Transverse colon (tissue), 4 donors: Measurements from ENCODE around the gene SLC40A1. TPM values are rescaled to one million over a fixed set of nuclear protein-coding genes. Genes with fewer than 3 reads are reported as not detected.

Source experiments
- DNase-seq: peaks from one replicate; pipeline ENCODE4 v3.0.0-alpha.2; 2019
- H3K27ac ChIP-seq, 4 donors: fragments of 200-600 bp; sonication (generic); 2 replicates each; pipeline ENCODE4 v1.5.1; 2016 to 2018; ENCODE audit warnings: inconsistent platforms in 4 of 4
- H3K27me3 ChIP-seq: fragments of 200-600 bp; sonication (generic); 2 replicates; pipeline ENCODE4 v1.5.1; 2017; ENCODE audit warnings: inconsistent platforms
- H3K36me3 ChIP-seq, 4 donors: fragments of 200-600 bp; sonication (generic); 2 replicates each; pipeline ENCODE4 v1.5.1; 2017 to 2019; ENCODE audit warnings: inconsistent platforms in 4 of 4
- H3K4me1 ChIP-seq, 4 donors: fragments of 200-600 bp; sonication (generic); 2 replicates each; pipeline ENCODE4 v1.5.1; 2017 to 2020; ENCODE audit warnings: inconsistent platforms in 4 of 4
- H3K4me3 ChIP-seq, 4 donors: fragments of 200-600 bp; sonication (generic); 1 replicate in 1 of 4; 2 replicates in 3 of 4; pipeline versions ENCODE4 v1.5.1 to v1.6.1; 2017 to 2019; ENCODE audit warnings: inconsistent platforms in 4 of 4
- H3K9me3 ChIP-seq, 2 donors: fragments of 200-600 bp; sonication (generic); 2 replicates each; pipeline ENCODE4 v1.5.1; 2017 to 2019; ENCODE audit warnings: inconsistent platforms in 2 of 2
- CTCF ChIP-seq, 5 experiments: fragments of 200-600 bp in 3 of 5; fragments of 450-650 bp in 2 of 5; sonication (generic) in 3 of 5; IDR thresholded peaks; 1 replicate in 2 of 5; 2 replicates in 3 of 5; pipeline ENCODE4 v1.5.1; 2016 to 2017; ENCODE audit warnings: antibody characterized with exemption in 5 of 5, inconsistent platforms in 3 of 5, mild to moderate bottlenecking in 2 of 5, moderate library complexity in 1 of 5
- EP300 ChIP-seq: sonication (generic); formaldehyde crosslinking; IDR thresholded peaks from one replicate; pipeline ENCODE4 v1.6.1; 2017; ENCODE audit warnings: antibody characterized with exemption, low read depth
- POLR2A ChIP-seq: fragments of 450-650 bp; IDR thresholded peaks from one replicate; pipeline ENCODE4 v1.6.1; 2016; ENCODE audit warnings: antibody characterized with exemption, mild to moderate bottlenecking, moderate library complexity
- POLR2AphosphoS5 ChIP-seq, 3 donors: sonication (generic); formaldehyde crosslinking; IDR thresholded peaks; one replicate each; pipeline ENCODE4 v1.6.1; 2016; ENCODE audit warnings: antibody characterized with exemption in 3 of 3
- WGBS, 2 donors: methylation state at CpG; one replicate each; pipeline ENCODE4 v1.1.5; 2018; ENCODE audit warnings: low coverage in 1 of 2; 5-methylcytosine and 5-hydroxymethylcytosine counted together
- in situ Hi-C, 4 donors: fragments of 200-750 bp; cut with MboI; loops; one replicate each; pipeline versions ENCODE4 v1.15.0 to v1.15.1; 2017; ENCODE audit warnings: low sequenced_read_pairs in 3 of 4, low pct_ligation_motif_present in 1 of 4, low pct_unique_long_range_greater_than_20kb in 1 of 4
- intact Hi-C: fragments of 100-400 bp; cut with DNase I; formaldehyde crosslinking; loops from one replicate; pipeline ENCODE4 v1.15.1; 2023; ENCODE audit warnings: low total_unique reads
- total RNA-seq, 4 donors: library from RNA; depleted of rRNA; stranded (reverse); fragments of >200 nt; gene quantifications; one replicate each; pipeline ENCODE4 v1.1.0, GENCODE V29; 2016

The SLC40A1 gene
- total RNA-seq, 4 donors from 2014 or later, result 26.3 to 345 (median 186) TPM

GRCh38 chr2:189599245-189599644 lies 18.7 kb upstream of the SLC40A1 start:
- in situ Hi-C loops (no loop called here), intact Hi-C loops (no loop called here)
- no peaks in the 10 kb centered on the region for H3K4me1 ChIP-seq
- H3K27ac ChIP-seq, result no peak overlapping the region
- H3K27me3 ChIP-seq, result no peaks in the 10 kb centered on the region
- TF ChIP-seq POLR2A, result no peak
- no peaks in the 10 kb centered on the region for H3K36me3 ChIP-seq
- H3K9me3 ChIP-seq, result no peaks in the 10 kb centered on the region
- DNase-seq, result no peak
- no peak overlapping the region for H3K4me3 ChIP-seq
- WGBS, 2 donors, result 40 to 42% methylated on average over 1 of the region's 1 CpG

GRCh38 chr2:189595417-189595816 lies 14.8 kb upstream of the SLC40A1 start:
- no peak overlapping the region for H3K27ac ChIP-seq
- no peaks in the 10 kb centered on the region for H3K27me3 ChIP-seq
- H3K4me1 ChIP-seq, result no peaks in the 10 kb centered on the region
- no peak for DNase-seq
- no peak overlapping the region for H3K4me3 ChIP-seq
- WGBS, 2 donors, result 73 to 86% methylated on average over 3 of the region's 3 CpGs
- in situ Hi-C loops (no loop called here), intact Hi-C loops (no loop called here)
- no peak for TF ChIP-seq POLR2AphosphoS5 (IDR thresholded peaks at IDR 0.05)
- TF ChIP-seq CTCF (IDR thresholded peaks at IDR 0.05), result no peak
- no peak for TF ChIP-seq POLR2A
- no peak for TF ChIP-seq EP300
- H3K36me3 ChIP-seq, result no peaks in the 10 kb centered on the region
- no peaks in the 10 kb centered on the region for H3K9me3 ChIP-seq

DNA sequence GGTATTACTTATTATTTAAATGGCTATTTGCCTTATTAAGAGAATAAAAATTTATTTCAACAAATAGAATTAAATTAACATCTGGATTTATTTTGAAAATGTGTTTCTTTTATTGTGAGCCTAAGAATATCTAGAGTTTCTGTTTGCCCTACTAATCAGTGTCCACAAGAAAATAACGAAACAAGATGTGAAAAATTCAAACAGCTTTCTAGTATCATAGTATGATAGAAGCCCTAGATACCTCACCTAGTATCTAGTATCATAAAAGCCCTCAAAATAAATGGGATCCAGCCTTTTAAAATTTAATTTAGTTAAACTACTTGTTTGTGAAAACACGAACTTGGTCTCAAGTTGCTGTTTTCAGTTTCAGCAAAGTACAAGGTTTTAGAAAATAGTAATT lies 13.7 kb upstream of the SLC40A1 start:
- intact Hi-C loops (no loop called here), in situ Hi-C loops (no loop called here)
- H3K4me1 ChIP-seq, result no peaks in the 10 kb centered on the region
- no peaks in the 10 kb centered on the region for H3K27me3 ChIP-seq
- H3K36me3 ChIP-seq, result no peaks in the 10 kb centered on the region
- no peak for DNase-seq
- H3K4me3 ChIP-seq, result no peak overlapping the region
- H3K27ac ChIP-seq, result no peak overlapping the region
- TF ChIP-seq CTCF (IDR thresholded peaks at IDR 0.05) (no peak), POLR2A (no peak), POLR2AphosphoS5 (IDR thresholded peaks at IDR 0.05) (no peak), EP300 (no peak)
- WGBS, 2 donors, result 87 to 88% methylated on average over 2 of the region's 2 CpGs
- H3K9me3 ChIP-seq, result no peaks in the 10 kb centered on the region

- DNase-seq, result no peak
- 91 to 100% methylated on average over 3 of the region's 3 CpGs for WGBS, 2 donors
- H3K27me3 ChIP-seq, result no peaks in the 10 kb centered on the region
- H3K9me3 ChIP-seq, result no peaks in the 10 kb centered on the region
- H3K4me1 ChIP-seq, result no peaks in the 10 kb centered on the region
- H3K36me3 ChIP-seq, result no peaks in the 10 kb centered on the region
- in situ Hi-C loops (no loop called here), intact Hi-C loops (no loop called here)
- no peak overlapping the region for H3K27ac ChIP-seq
- no peak overlapping the region for H3K4me3 ChIP-seq
- TF ChIP-seq POLR2A, result no peak
- TF ChIP-seq EP300, result no peak
- no peak for TF ChIP-seq CTCF (IDR thresholded peaks at IDR 0.05)
- no peak for TF ChIP-seq POLR2AphosphoS5 (IDR thresholded peaks at IDR 0.05)
Observed at GRCh38 chr2:189593115-189593514, 12.5 kb upstream of the SLC40A1 start.

GRCh38 chr2:189592353-189592984 lies 11.9 kb upstream of the SLC40A1 start:
- intact Hi-C loops, result no loop called here
- no peak for DNase-seq
- H3K36me3 ChIP-seq, result no peaks in the 10 kb centered on the region
- no peak overlapping the region for H3K27ac ChIP-seq
- in situ Hi-C loops, result no loop called here
- TF ChIP-seq POLR2AphosphoS5 (IDR thresholded peaks at IDR 0.05), result no peak
- TF ChIP-seq CTCF (IDR thresholded peaks at IDR 0.05), result no peak
- TF ChIP-seq POLR2A, result no peak
- no peak for TF ChIP-seq EP300
- H3K9me3 ChIP-seq, result no peaks in the 10 kb centered on the region
- H3K4me1 ChIP-seq, result no peaks in the 10 kb centered on the region
- 31 to 40% methylated on average over 1 of the region's 1 CpG for WGBS, 2 donors
- no peak overlapping the region for H3K4me3 ChIP-seq
- H3K27me3 ChIP-seq, result no peaks in the 10 kb centered on the region
